Heart right ventricle (tissue), 16 donors: ENCODE data around the gene NDUFB2. TPM values are rescaled to one million over a fixed set of nuclear protein-coding genes. Genes with fewer than 3 reads are reported as not detected.

ENCODE experiments used
- ATAC-seq, 8 donors: fragments of 200-7000 bp; cut with Tn5 transposase; one replicate each; pipeline ENCODE4 v1.9.1; 2020; ENCODE audit warnings: mild to moderate bottlenecking in 8 of 8, moderate library complexity in 8 of 8, moderate number of reproducible peaks in 1 of 8
- DNase-seq, 2 donors: peaks; one replicate each; pipeline ENCODE4 v3.0.0-alpha.2; 2020
- H3K27ac ChIP-seq, 10 donors: fragments of 200-600 bp; sonication (generic) in 2 of 10; one replicate each; pipeline versions ENCODE4 v1.5.0 to v1.8.0; 2020 to 2022; ENCODE audit warnings: mild to moderate bottlenecking in 3 of 10
- H3K27me3 ChIP-seq, 7 donors: fragments of 200-600 bp; one replicate each; pipeline ENCODE4 v1.8.0; 2021 to 2022; ENCODE audit warnings: mild to moderate bottlenecking in 2 of 7
- H3K36me3 ChIP-seq, 9 donors: fragments of 200-600 bp; sonication (generic) in 1 of 9; one replicate each; pipeline versions ENCODE4 v1.5.0 to v1.8.0; 2020 to 2022; ENCODE audit warnings: mild to moderate bottlenecking in 2 of 9
- H3K4me1 ChIP-seq, 9 donors: fragments of 200-600 bp; sonication (generic) in 1 of 9; one replicate each; pipeline versions ENCODE4 v1.5.0 to v1.8.0; 2020 to 2022; ENCODE audit warnings: mild to moderate bottlenecking in 4 of 9
- H3K4me3 ChIP-seq, 10 donors: fragments of 200-600 bp; sonication (generic) in 2 of 10; one replicate each; pipeline versions ENCODE4 v1.5.0 to v1.8.0; 2020 to 2022; ENCODE audit warnings: mild to moderate bottlenecking in 7 of 10, moderate library complexity in 2 of 10
- H3K9me3 ChIP-seq, 11 donors: fragments of 200-600 bp in 10 of 11; sonication (generic) in 2 of 11; one replicate each; pipeline versions ENCODE4 v1.5.0 to v1.8.0; 2013 to 2022; ENCODE audit warnings: mild to moderate bottlenecking in 2 of 11, control low read depth in 1 of 11, moderate library complexity in 1 of 11
- CTCF ChIP-seq, 9 donors: fragments of 200-600 bp; sonication (generic) in 2 of 9; IDR thresholded peaks; one replicate each; pipeline versions ENCODE4 v1.5.0 to v1.8.0; 2021 to 2022; ENCODE audit warnings: antibody characterized with exemption in 9 of 9, mild to moderate bottlenecking in 5 of 9, moderate library complexity in 1 of 9
- whole genome bisulfite sequencing, 2 donors: extraction: QIAGEN DNeasy Blood & Tissue Kit; methylation state at CpG; one replicate each; pipeline ENCODE4 v1.1.7; 2013; ENCODE audit warnings: inconsistent platforms in 1 of 2; 5-methylcytosine and 5-hydroxymethylcytosine counted together
- intact Hi-C, 10 donors: fragments of 100-400 bp; cut with DNase I; formaldehyde crosslinking; loops; one replicate each; pipeline versions ENCODE4 v1.11.1 to v1.14.2; 2022
- polyA plus RNA-seq, 2 donors: library from polyadenylated mRNA; stranded (reverse); fragments of 200-250 nt; gene quantifications; one replicate each; pipeline ENCODE4 v1.2.3, GENCODE V29; 2013
- total RNA-seq, 10 donors: library from RNA; stranded (reverse); fragmentation: NEBNext Ultra II Directional in 3 of 10; extraction: Animal tissue kit (Norgen Biotek cat#: 25700) in 3 of 10; gene quantifications; one replicate each; pipeline versions ENCODE4 v1.2.1 to v1.2.4, GENCODE V29; 2021 to 2023
- donor health status: Arrhythmogenic right ventricular cardiomyopathy.
- donor health status: ischemic (EF 13 %, LVEDD 7.1; RV severe dilation, severe dysfunction).
- donor health status: healthy with polysubstance abuse.
- donor health status: DM: no; HTN: yes; CAD: no.
- donor health status: DM: no; HTN: no; CAD: no.
- donor health status: ischemic (EF 25% LVEDD 6.9; RV normal size, moderate dysfunction).
- donor health status: ischemic (EF 25% LVEDD 5.7; RV mildly dilated, moderate dysfunction).
- donor health status: healthy.
- donor health status: DM: yes; HTN: yes; CAD: no.
- donor health status: Ischemic cardiomyopathy.
- donor health status: ischemic (EF 35%, LVEDD 5.7; RV mildly dilated, moderate dysfunction).
- donor health status: nonischemic (EF 11% LVEDD 7.7; RV severe dilation, severe dysfunction).
- donor health status: DM: yes; HTN: yes; CAD: no.
- donor health status: PGD.
- donor health status: ischemic (EF 29% LVEDD 5.4; RV normal size, mild dysfunction).
- donor health status: nonischemic (EF 23%, LVEDD 6.1; RV moderate dilation, normal function).

NDUFB2 gene
- total and polyA plus RNA-seq, 12 donors = 211 to 876 (median 653) TPM

DNA sequence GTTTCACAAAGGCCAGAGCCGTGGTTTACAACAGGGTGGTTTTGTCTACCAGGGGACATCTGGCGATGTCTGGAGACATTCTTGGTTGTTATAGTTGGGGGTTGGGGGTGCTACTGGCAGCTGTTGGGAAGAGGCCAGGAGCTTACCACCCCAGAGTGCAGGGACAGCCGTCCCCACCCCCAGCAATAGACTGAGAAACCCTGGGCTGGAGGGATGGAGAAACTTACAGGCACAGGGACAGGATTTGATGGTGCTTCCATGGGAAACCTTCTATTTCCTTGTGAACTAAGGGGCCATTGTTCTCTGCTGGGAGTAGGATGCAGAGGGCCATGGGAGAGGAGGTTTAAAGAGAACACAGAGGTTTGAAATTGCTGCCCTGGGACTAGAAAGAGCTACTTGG lies 12.9 kb upstream of the NDUFB2 start:
- WGBS, 2 donors = 86 to 95% methylated on average over 3 of the region's 3 CpGs
- Histone ChIP-seq H3K4me3 (no peak overlapping the region), H3K9me3 (no peaks in the 10 kb centered on the region), H3K36me3 (peaks cover 0 to 94% (median 9%) of the 10 kb centered on the region in 9 donors), H3K27ac (no peak overlapping the region), H3K4me1 (no peaks in the 10 kb centered on the region), H3K27me3 (no peaks in the 10 kb centered on the region)
- no peak for TF ChIP-seq CTCF (IDR thresholded peaks at IDR 0.05)
- no peak for ATAC-seq
- intact Hi-C loops = no loop called here
- no peak for DNase-seq

DNA sequence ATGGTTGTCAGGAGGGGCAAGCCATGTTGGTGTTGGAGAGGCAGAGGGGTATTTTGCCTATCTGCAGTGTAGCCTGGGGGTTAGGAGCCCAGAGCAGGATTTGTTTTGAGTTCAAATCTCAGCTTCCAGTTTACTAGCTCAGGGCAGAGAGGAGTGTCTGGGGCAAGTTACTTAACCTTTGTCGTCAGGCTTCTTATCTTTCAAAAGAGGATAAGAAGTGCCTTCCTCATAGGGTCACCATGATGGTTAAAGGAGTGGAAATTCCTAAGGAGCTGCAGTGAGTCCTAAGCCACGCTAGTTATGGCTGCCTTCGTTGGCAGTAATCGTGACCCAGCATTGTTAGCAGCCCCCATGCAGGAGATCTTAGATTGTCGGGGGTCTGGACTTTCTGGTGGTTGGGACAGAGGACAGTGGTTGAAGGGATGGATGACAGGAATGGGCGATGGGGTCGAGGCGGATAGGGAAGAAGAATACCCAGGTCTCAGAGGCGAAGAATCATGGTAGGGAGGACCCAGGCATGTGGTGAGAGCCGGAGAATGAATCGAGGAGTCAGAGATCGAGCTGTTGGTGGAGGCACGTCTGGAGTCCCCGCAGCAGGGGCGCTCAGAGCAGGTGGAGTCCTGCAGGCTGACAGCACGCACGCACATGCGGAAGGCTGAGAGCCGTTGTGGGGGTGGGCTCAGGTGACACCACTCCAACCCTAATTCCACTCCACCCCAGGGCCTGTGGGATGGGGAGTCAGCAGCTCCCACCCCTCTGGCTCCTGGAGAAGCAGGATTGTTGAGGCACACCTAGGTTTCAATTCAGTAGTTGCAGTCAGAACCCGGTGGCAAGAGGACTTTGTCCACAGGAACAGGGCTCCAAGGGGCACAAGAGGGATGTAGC lies 12.2 kb upstream of the NDUFB2 start:
- Histone ChIP-seq H3K36me3 (peaks cover 0 to 93% (median 9%) of the 10 kb centered on the region in 9 donors), H3K4me1 (no peaks in the 10 kb centered on the region), H3K27me3 (no peaks in the 10 kb centered on the region), H3K4me3 (no peak overlapping the region), H3K9me3 (no peaks in the 10 kb centered on the region), H3K27ac (no peak overlapping the region)
- WGBS, 2 donors = 91 to 93% methylated on average over 20 of the region's 20 CpGs
- ATAC-seq = no peak
- intact Hi-C loops = no loop called here
- no peak for DNase-seq
- no peak for TF ChIP-seq CTCF (IDR thresholded peaks at IDR 0.05)

GRCh38 chr7:140685407-140686087 lies 11.0 kb upstream of the NDUFB2 start:
- ATAC-seq (no peak), DNase-seq (no peak)
- H3K9me3 ChIP-seq = no peaks in the 10 kb centered on the region
- no peak overlapping the region for H3K27ac ChIP-seq
- no peak overlapping the region for H3K4me3 ChIP-seq
- H3K36me3 ChIP-seq = peaks cover 0 to 91% (median 9%) of the 10 kb centered on the region in 9 donors
- no peaks in the 10 kb centered on the region for H3K27me3 ChIP-seq
- TF ChIP-seq CTCF (IDR thresholded peaks at IDR 0.05) = no peak
- WGBS, 2 donors = 71 to 75% methylated on average over 10 of the region's 10 CpGs
- no peaks in the 10 kb centered on the region for H3K4me1 ChIP-seq
- intact Hi-C loops = no loop called here

DNA sequence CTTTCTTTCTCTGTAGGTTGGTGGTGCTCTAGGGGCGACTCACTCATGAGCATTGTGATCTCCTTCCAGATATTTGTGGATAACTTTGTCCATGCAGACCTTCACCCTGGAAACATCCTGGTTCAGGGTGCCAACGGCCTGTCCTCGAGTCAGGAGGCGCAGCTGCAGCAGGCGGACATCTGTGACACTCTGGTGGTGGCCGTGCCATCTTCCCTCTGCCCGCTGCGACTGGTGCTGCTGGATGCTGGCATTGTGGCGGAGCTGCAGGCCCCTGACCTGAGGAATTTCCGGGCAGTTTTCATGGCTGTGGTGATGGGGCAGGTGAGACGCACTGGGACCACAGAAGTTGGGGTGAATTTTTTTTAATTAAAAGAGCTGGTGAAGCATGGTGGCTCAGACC lies 9.6 kb upstream of the NDUFB2 start:
- H3K27ac ChIP-seq = no peak overlapping the region
- intact Hi-C loops = no loop called here
- no peaks in the 10 kb centered on the region for H3K27me3 ChIP-seq
- no peaks in the 10 kb centered on the region for H3K9me3 ChIP-seq
- 96 to 97% methylated on average over 11 of the region's 11 CpGs for WGBS, 2 donors
- peaks cover 0 to 91% (median 12%) of the 10 kb centered on the region in 9 donors for H3K36me3 ChIP-seq
- no peak overlapping the region for H3K4me3 ChIP-seq
- no peak for TF ChIP-seq CTCF (IDR thresholded peaks at IDR 0.05)
- ATAC-seq (no peak), DNase-seq (no peak)
- H3K4me1 ChIP-seq = no peaks in the 10 kb centered on the region
